ENCODE data around the gene TNFRSF1A.
"Not testable (repeated sequence)": the region's sequence is repeated elsewhere in the genome, so short reads cannot be mapped to it uniquely, and the experiment has no call there.

TNFRSF1A gene

GRCh38 chr12:6295094-6295811 lies 46.6 kb downstream of the TNFRSF1A start:
- Histone ChIP-seq H2AK5ac (ENCODE audit: low read depth, low read length) (peak overlapping the region; percentile 12), H3K9me3 (replicated peaks in 1 of 2; ENCODE audit: control insufficient read depth in 2 of 2, insufficient read depth in 1 of 2, low read depth in 1 of 2, low read length in 2 of 2) (peaks cover 0 to 5% of the 10 kb centered on the region in 2 donors), H2BK15ac (ENCODE audit: low read length) (no peak overlapping the region), H3K18ac (ENCODE audit: low read length) (peak overlapping the region; percentile 27), H3K4me1 (ENCODE audit: control insufficient read depth in 2 of 2, insufficient read depth in 1 of 2, low read depth in 1 of 2, low read length in 2 of 2) (peaks cover 4 to 19% of the 10 kb centered on the region in 2 donors), H3K4me3 (ENCODE audit: low read length in 2 of 2) (no peak overlapping the region), H4K8ac (ENCODE audit: low read depth, low read length) (no peak overlapping the region), H3K4ac (ENCODE audit: low read length) (no peak overlapping the region), H3K4me2 (ENCODE audit: insufficient read depth, low read length, poor library complexity, severe bottlenecking) (no peak overlapping the region), H3K27ac (replicated peaks; ENCODE audit: low read length) (no peak overlapping the region), H3K27me3 (ENCODE audit: control insufficient read depth in 3 of 3, insufficient read depth in 3 of 3, low read depth in 1 of 3, low read length in 3 of 3) (no peaks in the 10 kb centered on the region), H3K79me1 (ENCODE audit: low read depth, low read length) (no peaks in the 10 kb centered on the region), H3K14ac (ENCODE audit: low read length) (peak overlapping the region; percentile 25), H4K91ac (ENCODE audit: low read depth, low read length, poor library complexity) (no peak overlapping the region), H2BK120ac (ENCODE audit: low read depth, low read length) (no peak overlapping the region), H3K36me3 (replicated peaks in 1 of 2; ENCODE audit: control insufficient read depth in 2 of 2, insufficient read depth in 2 of 2, low read length in 2 of 2) (no peaks in the 10 kb centered on the region), H2AFZ (ENCODE audit: low read length) (peak overlapping the region; percentile 74), H2BK12ac (ENCODE audit: low read length) (no peak overlapping the region), H3K9ac (ENCODE audit: low read depth, low read length, poor library complexity) (no peak overlapping the region), H2BK5ac (ENCODE audit: low read length) (no peak overlapping the region), H3K23ac (ENCODE audit: low read depth, low read length, poor library complexity) (no peak overlapping the region)
- WGBS, 2 donors (ENCODE audit: extremely low coverage in 2 of 2, insufficient read length in 2 of 2, insufficient replicate concordance in 1 of 2): no CpG with 5 or more reads among the region's 5 CpGs
- no peak for DNase-seq (ENCODE audit: low spot score)

GRCh38 chr12:6294156-6295093 lies 47.5 kb downstream of the TNFRSF1A start:
- H2BK120ac ChIP-seq (ENCODE audit: low read depth, low read length): no peak overlapping the region
- no peak overlapping the region for H3K4me3 ChIP-seq (ENCODE audit: low read length in 2 of 2)
- no peak overlapping the region for H3K14ac ChIP-seq (ENCODE audit: low read length)
- DNase-seq (ENCODE audit: low spot score): no peak
- no peak overlapping the region for H4K8ac ChIP-seq (ENCODE audit: low read depth, low read length)
- no peak overlapping the region for H2BK12ac ChIP-seq (ENCODE audit: low read length)
- H3K36me3 ChIP-seq (replicated peaks in 1 of 2; ENCODE audit: control insufficient read depth in 2 of 2, insufficient read depth in 2 of 2, low read length in 2 of 2): no peaks in the 10 kb centered on the region
- peaks cover 4 to 19% of the 10 kb centered on the region in 2 donors for H3K4me1 ChIP-seq (ENCODE audit: control insufficient read depth in 2 of 2, insufficient read depth in 1 of 2, low read depth in 1 of 2, low read length in 2 of 2)
- H3K4me2 ChIP-seq (ENCODE audit: insufficient read depth, low read length, poor library complexity, severe bottlenecking): no peak overlapping the region
- WGBS, 2 donors (ENCODE audit: extremely low coverage in 2 of 2, insufficient read length in 2 of 2, insufficient replicate concordance in 1 of 2): no CpG with 5 or more reads among the region's 5 CpGs
- no peaks in the 10 kb centered on the region for H3K79me1 ChIP-seq (ENCODE audit: low read depth, low read length)
- H3K23ac ChIP-seq (ENCODE audit: low read depth, low read length, poor library complexity): no peak overlapping the region
- H3K18ac ChIP-seq (ENCODE audit: low read length): no peak overlapping the region
- no peak overlapping the region for H4K91ac ChIP-seq (ENCODE audit: low read depth, low read length, poor library complexity)
- no peak overlapping the region for H3K9ac ChIP-seq (ENCODE audit: low read depth, low read length, poor library complexity)
- peaks cover 1 to 5% of the 10 kb centered on the region in 2 donors for H3K9me3 ChIP-seq (replicated peaks in 1 of 2; ENCODE audit: control insufficient read depth in 2 of 2, insufficient read depth in 1 of 2, low read depth in 1 of 2, low read length in 2 of 2)
- H2AFZ ChIP-seq (ENCODE audit: low read length): peak overlapping the region; percentile 74
- no peak overlapping the region for H3K4ac ChIP-seq (ENCODE audit: low read length)
- H3K27ac ChIP-seq (replicated peaks; ENCODE audit: low read length): no peak overlapping the region
- no peak overlapping the region for H2BK15ac ChIP-seq (ENCODE audit: low read length)
- H2BK5ac ChIP-seq (ENCODE audit: low read length): no peak overlapping the region
- no peak overlapping the region for H2AK5ac ChIP-seq (ENCODE audit: low read depth, low read length)
- no peaks in the 10 kb centered on the region for H3K27me3 ChIP-seq (ENCODE audit: control insufficient read depth in 3 of 3, insufficient read depth in 3 of 3, low read depth in 1 of 3, low read length in 3 of 3)

GRCh38 chr12:6292606-6293005 lies 49.3 kb downstream of the TNFRSF1A start:
- peaks cover 1 to 5% of the 10 kb centered on the region in 2 donors for H3K9me3 ChIP-seq (replicated peaks in 1 of 2; ENCODE audit: control insufficient read depth in 2 of 2, insufficient read depth in 1 of 2, low read depth in 1 of 2, low read length in 2 of 2)

GRCh38 chr12:6289906-6290305 lies 52.0 kb downstream of the TNFRSF1A start:
- H3K9me3 ChIP-seq (replicated peaks in 1 of 2; ENCODE audit: control insufficient read depth in 2 of 2, insufficient read depth in 1 of 2, low read depth in 1 of 2, low read length in 2 of 2); H3K4ac ChIP-seq (ENCODE audit: low read length); H2BK12ac ChIP-seq (ENCODE audit: low read length); H3K4me3 ChIP-seq (ENCODE audit: low read length in 2 of 2); H3K4me2 ChIP-seq (ENCODE audit: insufficient read depth, low read length, poor library complexity, severe bottlenecking); H3K27ac ChIP-seq (replicated peaks; ENCODE audit: low read length); H2AFZ ChIP-seq (ENCODE audit: low read length); H4K91ac ChIP-seq (ENCODE audit: low read depth, low read length, poor library complexity); H3K9ac ChIP-seq (ENCODE audit: low read depth, low read length, poor library complexity); H3K23ac ChIP-seq (ENCODE audit: low read depth, low read length, poor library complexity); H3K27me3 ChIP-seq (ENCODE audit: control insufficient read depth in 3 of 3, insufficient read depth in 3 of 3, low read depth in 1 of 3, low read length in 3 of 3); H2BK15ac ChIP-seq (ENCODE audit: low read length); H2BK120ac ChIP-seq (ENCODE audit: low read depth, low read length); H3K14ac ChIP-seq (ENCODE audit: low read length); H2AK5ac ChIP-seq (ENCODE audit: low read depth, low read length); H3K36me3 ChIP-seq (replicated peaks in 1 of 2; ENCODE audit: control insufficient read depth in 2 of 2, insufficient read depth in 2 of 2, low read length in 2 of 2); H3K79me1 ChIP-seq (ENCODE audit: low read depth, low read length); H2BK5ac ChIP-seq (ENCODE audit: low read length); DNase-seq (ENCODE audit: low spot score); H4K8ac ChIP-seq (ENCODE audit: low read depth, low read length); H3K18ac ChIP-seq (ENCODE audit: low read length): not testable (repeated sequence)
- H3K4me1 ChIP-seq (ENCODE audit: control insufficient read depth in 2 of 2, insufficient read depth in 1 of 2, low read depth in 1 of 2, low read length in 2 of 2): peaks cover 0 to 19% of the 10 kb centered on the region in 2 donors
- no CpG with 5 or more reads among the region's 25 CpGs for WGBS, 2 donors (ENCODE audit: extremely low coverage in 2 of 2, insufficient read length in 2 of 2, insufficient replicate concordance in 1 of 2)

More at GRCh38 chr12:6292606-6293005, 49.3 kb downstream of the TNFRSF1A start:
- no peaks in the 10 kb centered on the region for H3K79me1 ChIP-seq (ENCODE audit: low read depth, low read length)
- no peak overlapping the region for H2BK12ac ChIP-seq (ENCODE audit: low read length)
- H2AFZ ChIP-seq (ENCODE audit: low read length): no peak overlapping the region
- no peak for DNase-seq (ENCODE audit: low spot score)
- H3K36me3 ChIP-seq (replicated peaks in 1 of 2; ENCODE audit: control insufficient read depth in 2 of 2, insufficient read depth in 2 of 2, low read length in 2 of 2): no peaks in the 10 kb centered on the region
- no peak overlapping the region for H3K23ac ChIP-seq (ENCODE audit: low read depth, low read length, poor library complexity)
- H3K18ac ChIP-seq (ENCODE audit: low read length): no peak overlapping the region
- H4K8ac ChIP-seq (ENCODE audit: low read depth, low read length): no peak overlapping the region
- H3K27me3 ChIP-seq (ENCODE audit: control insufficient read depth in 3 of 3, insufficient read depth in 3 of 3, low read depth in 1 of 3, low read length in 3 of 3): no peaks in the 10 kb centered on the region
- H2BK120ac ChIP-seq (ENCODE audit: low read depth, low read length): no peak overlapping the region
- no peak overlapping the region for H3K9ac ChIP-seq (ENCODE audit: low read depth, low read length, poor library complexity)
- no peak overlapping the region for H3K27ac ChIP-seq (replicated peaks; ENCODE audit: low read length)
- no peak overlapping the region for H2BK15ac ChIP-seq (ENCODE audit: low read length)
- H2BK5ac ChIP-seq (ENCODE audit: low read length): no peak overlapping the region
- H2AK5ac ChIP-seq (ENCODE audit: low read depth, low read length): no peak overlapping the region
- no peak overlapping the region for H3K4me2 ChIP-seq (ENCODE audit: insufficient read depth, low read length, poor library complexity, severe bottlenecking)
- whole genome bisulfite sequencing, 2 donors (ENCODE audit: extremely low coverage in 2 of 2, insufficient read length in 2 of 2, insufficient replicate concordance in 1 of 2): no CpG with 5 or more reads among the region's 2 CpGs
- H3K4me1 ChIP-seq (ENCODE audit: control insufficient read depth in 2 of 2, insufficient read depth in 1 of 2, low read depth in 1 of 2, low read length in 2 of 2): peaks cover 4 to 19% of the 10 kb centered on the region in 2 donors
- no peak overlapping the region for H3K4me3 ChIP-seq (ENCODE audit: low read length in 2 of 2)
- no peak overlapping the region for H3K14ac ChIP-seq (ENCODE audit: low read length)
- no peak overlapping the region for H4K91ac ChIP-seq (ENCODE audit: low read depth, low read length, poor library complexity)
- no peak overlapping the region for H3K4ac ChIP-seq (ENCODE audit: low read length)
